OCI-M1 (cell line): ENCODE data around the gene ROBO1.

Experiments used
- DNase-seq: peaks from one replicate; lab custom pipeline; 2025; lab: John Stamatoyannopoulos, UW

ROBO1 gene

DNA sequence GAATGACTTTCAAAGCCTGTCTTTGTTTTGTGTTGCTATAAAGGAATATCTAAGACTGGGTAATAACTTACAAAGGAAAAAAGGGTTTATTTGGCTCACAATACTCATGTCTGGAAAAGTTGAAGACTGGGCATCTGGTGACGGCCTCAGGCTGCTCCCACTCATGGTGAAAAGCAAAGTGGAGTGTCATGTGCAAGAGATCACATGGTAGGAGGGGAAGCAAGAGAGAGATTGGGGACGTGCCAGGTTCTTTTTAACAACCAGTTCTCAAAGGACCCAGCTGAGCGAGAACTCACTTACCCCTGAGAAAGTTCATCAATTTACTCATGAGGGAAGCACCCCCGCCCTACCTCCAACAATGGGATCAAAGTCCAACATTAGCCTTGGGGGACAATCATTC, 929.4 kb downstream of the ROBO1 start:
- no peak for DNase-seq

DNA sequence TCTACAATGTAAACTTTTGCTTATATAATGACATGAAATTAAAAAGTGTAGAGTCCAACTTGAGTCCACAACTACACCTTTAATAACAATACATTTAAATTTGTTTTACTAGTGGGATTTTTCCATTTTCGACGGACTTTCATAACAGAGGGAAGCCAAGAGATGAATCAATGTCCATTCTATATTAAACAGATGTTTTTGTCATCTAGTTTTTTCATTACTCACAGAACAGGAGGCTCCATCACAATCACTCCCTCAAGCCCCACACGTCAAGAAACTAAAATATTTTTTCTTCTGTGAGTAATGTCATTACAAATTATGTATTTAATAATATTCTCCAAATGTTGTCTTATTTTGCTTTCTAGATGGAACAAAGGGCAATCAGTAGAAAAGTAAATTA, 932.9 kb downstream of the ROBO1 start:
- DNase-seq = no peak

DNA sequence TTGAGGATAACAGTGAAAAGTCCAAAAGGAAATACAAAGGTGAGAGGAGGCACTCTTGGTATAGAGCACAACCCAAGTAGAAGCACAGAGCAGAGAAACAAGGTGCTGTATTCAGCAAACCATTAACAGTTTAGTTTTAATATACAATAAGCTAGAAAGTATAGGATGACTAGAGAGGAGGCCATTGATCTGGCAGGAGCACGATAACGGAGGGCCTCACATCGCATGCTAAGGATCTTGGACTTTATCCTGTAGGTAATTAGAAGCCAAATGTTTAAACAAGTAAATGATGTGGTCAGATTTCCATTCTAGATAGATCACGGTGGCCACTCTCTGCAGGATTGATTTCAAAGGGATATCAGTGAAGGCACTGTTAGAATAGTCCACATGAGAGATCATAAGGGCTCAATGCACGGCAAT, 935.0 kb downstream of the ROBO1 start:
- DNase-seq = no peak

DNA sequence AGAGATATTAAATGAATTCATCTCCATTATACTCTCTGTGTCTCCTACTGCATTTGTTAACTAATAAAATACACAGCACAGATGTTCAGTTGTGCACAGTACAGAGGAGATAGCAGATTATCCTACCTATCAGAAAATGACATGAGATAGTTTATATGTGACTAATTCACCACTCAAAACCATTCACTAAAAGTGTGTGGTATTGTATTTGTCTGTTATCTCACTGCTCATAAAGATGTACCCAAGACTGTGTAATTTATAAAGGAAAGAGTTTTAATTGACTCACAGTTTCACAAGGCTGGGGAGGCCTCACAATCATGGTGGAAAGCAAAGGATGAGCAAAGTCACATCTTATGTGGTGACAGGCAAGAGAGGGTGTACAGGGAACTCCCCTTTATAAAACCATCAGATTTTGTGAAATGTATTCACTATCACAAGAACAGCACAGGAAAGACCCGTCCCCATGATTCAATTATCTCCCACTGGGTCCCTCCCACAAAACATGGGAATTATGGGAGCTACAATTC, 936.3 kb downstream of the ROBO1 start:
- DNase-seq = no peak

DNA sequence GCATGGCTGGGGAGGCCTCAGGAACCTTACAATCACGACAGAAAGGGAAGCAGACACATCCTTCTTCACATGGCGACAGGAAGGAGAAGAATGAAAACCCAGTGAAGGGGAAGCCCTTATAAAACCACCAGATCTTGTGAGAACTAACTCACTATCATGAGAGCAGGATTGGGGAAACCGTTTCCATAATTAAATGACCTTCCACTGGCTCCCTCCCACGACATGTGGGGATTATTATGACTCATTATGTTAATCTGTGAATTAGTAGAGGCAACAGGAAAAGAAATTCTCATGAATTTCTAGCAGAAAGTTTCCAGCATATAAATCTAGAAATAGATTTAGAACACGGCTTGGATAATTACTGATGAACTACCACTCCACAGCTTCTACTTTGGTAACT, 937.3 kb downstream of the ROBO1 start:
- no peak for DNase-seq

DNA sequence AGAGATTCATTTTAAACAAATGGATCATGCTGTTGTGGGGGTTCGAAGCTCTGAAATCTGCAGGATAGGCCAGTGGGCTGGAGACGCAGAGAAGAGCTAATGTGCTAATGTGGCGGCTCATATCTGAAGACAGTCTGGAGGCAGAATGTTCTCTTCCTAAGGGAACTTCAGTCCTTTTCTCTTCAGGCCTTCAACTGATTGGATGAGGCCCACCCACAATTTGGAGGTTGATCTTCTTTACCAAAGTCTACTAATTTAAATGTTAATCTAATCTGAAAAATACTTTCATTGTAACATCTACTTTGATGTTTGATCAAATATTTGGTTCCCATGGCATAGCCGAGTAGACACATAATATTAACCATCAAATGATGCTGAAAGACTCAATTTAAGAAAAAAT, 940.2 kb downstream of the ROBO1 start:
- DNase-seq = no peak

DNA sequence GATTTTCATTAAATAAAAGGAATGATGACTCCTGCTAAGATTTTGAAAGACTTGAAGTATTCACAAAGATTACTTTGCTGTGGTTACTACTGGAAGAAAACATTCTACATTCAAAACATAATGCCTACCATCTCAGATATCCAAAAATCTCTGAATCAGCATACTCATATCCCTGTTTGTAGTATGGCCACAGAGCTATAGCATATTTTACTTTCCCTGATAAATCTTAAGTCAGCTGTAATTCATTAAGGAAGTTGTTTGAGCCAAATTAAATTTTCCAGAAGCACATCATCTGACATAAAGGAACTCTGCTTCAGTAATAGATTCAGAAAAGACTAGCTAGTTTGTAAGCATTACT, 942.0 kb downstream of the ROBO1 start:
- no peak for DNase-seq

DNA sequence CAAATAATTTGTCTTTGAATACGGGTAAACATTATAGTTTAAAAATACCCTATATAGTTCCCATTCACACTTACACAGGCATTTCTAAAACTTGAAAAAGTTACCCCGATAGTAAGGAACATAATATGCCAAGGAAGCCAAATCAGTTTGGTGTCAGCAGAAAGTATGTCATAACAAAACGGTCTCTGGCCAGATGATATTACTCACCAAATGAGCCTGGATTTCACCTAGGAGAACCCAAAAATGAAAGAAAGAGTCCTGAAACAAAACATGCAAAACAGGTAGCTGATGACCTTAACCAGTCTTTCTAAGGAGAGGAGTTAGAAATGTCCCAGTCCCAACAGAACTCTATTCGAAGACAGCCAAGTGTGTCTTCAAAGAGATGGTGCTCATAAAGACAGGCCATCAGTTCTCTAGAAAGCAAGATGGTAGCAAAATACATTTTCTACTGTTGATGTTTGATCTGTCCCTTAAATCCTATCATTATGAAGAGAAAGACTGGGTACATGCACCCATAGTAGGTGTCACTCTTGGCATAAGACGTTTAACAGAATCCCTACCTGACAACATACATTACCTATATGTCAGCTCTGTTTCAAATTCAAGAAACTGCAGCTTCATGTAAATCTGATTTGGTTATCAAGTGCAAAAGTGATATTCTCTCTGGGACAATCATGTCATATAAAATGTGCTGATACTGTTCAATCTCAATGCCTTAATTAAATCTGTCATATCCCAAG, 942.5 kb downstream of the ROBO1 start:
- DNase-seq = no peak

DNA sequence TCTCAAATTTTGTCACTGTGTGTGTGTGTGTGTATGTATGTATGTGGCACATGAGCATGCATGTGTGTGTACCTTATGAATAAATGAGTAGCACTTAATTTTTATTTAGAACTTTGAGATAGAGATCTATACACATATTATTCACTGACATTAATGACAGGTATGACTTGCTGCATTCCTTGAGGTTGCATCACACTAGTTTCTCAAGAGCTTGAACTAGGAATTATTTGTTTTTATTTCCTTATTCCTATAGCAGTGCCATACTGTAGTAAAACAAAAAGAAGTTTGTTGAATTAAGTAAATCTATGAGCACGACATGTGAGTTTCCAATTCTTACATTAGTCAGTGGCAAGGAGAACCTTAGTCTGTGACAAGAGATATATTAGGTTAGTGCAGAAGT, 943.9 kb downstream of the ROBO1 start:
- DNase-seq = no peak

DNA sequence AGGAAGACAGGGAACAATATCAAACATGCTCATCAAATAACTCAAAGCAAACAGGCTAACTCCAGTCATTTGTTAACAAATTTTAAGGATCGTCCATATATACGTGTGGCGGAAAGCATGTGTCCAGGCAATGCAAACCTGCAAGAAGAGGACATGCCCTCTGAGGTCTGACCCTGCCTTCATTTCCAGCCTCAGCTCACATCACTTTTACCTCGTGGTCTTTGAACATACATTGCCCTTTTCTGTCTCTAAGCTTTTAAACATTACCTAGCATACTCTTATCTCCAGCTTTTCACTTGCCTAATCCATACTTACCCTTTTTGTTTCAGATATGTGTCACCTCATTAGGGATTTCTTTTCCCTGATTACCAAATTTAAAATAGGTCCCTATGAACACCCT, 944.4 kb downstream of the ROBO1 start:
- no peak for DNase-seq

DNA sequence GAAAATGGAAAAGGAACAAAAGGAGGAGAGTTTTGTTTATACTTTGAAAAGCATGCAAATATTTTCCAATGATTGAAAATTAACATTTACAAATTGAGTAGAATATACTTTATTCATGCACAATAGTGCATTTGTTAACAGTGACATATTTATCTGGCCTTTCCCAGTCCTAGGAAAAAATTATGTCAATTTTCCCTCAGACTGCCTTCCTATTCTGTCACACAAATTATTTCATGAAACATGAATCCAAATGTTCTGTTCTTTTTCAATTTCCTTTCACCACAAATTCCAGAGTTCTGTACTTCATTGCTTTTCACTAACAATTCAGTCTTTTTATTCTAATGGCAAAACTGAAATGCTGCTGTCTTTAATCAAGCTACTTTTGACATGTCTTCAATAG, 945.1 kb downstream of the ROBO1 start:
- DNase-seq = no peak

DNA sequence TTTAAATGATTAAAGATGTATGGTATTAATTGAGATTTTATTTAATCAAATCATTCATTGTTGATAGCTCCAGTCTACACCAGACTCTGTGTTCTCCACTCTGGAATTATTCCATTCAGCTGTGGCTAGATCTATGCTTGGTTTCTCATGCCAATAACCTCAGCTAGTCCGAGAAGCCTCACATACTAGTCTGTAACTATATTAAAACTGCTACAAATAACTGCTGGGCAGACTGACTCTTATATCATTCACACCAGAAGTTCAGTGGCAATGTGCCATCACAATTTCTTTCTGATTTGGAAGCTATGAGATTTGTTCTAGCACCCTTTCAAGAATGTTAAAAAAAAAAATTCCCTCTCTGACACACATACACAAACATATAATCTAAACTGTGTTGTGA, 947.3 kb downstream of the ROBO1 start:
- no peak for DNase-seq

DNA sequence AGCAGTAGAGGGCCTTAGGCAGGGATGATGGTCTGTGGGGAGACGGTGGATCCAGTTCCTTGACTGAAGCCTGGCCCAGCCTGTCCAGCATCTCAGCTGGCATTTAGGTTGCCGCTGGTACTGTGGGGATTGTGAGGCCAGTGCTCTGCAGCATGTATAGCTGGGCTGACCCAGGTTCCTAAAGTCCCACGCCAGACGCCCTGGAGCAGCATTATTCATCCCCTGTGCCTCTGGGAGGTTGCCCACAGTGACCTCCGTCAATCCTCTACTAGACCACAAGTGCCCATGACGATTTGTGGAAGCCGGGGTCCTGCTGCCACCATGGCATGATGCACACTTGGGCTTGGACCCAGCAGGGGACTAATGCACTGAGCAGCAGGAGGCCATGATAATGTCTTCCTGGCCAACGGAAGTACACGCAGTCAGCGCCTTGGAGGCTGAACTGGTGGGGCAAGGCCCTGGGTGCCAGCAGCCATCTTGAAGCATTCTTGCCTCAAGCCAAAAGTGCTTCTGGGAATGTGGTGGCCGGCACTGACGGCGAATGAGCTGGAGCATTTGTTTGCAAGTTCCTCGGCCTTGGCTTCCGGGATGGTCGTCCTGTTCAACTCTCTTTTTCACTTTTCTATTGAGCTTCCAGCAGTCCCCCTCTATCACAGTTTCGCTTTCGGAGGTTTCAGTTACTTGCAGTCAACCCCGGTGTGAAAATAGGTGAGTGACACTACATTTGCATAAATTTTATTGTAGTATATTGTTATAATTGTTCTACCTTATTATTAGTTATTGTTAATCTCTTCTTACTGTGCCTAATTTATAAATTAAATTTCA, 949.4 kb downstream of the ROBO1 start:
- DNase-seq = no peak

DNA sequence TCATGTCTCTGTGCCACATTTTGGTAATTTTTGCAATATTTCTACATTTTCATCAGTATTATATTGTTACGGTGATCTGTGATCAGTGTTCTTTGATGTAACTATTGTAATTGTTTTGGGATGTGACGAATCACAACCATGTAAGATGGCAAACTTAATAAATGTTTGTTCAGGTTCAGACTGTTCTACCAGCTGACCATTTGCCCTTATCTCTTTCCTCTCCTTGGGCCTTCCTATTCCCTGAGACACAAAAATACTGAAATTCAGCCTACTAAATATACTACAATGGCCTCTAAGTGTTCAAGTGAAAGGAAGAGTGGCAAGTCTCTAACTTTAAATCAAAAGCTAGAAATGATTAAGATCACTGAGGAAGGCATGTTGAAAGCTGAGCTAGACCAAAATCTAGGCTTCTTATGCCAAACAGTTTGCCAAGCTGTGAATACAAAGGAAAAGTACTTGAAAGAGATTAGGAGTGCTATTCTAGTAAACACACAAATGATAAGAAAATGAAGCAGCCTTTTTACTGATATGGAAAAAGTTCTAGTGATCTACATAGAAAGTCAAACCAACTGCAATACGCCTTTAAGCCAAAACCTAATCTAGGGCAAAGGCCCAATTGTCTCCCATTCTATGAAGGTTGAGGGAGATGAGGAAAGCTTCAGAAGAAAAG, 952.8 kb downstream of the ROBO1 start:
- no peak for DNase-seq

DNA sequence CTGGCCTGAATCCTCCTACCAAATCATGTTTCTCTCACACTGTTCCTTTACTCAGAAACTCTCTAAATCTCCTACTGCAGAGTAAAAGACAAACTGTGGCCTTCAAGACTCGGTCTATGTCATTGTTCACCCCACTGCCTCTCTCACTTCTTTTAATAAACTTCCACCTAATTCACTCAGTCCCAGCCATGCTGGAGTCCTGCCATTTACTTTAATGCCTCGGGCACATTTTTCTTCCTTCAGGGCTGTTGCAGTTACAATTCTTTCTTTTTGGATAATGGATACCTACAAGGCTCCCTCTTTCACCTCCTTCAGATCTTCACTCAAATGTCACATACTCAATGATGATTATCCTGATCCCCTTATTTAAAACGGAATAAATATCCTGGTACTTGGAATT, 955.6 kb downstream of the ROBO1 start:
- DNase-seq = no peak

DNA sequence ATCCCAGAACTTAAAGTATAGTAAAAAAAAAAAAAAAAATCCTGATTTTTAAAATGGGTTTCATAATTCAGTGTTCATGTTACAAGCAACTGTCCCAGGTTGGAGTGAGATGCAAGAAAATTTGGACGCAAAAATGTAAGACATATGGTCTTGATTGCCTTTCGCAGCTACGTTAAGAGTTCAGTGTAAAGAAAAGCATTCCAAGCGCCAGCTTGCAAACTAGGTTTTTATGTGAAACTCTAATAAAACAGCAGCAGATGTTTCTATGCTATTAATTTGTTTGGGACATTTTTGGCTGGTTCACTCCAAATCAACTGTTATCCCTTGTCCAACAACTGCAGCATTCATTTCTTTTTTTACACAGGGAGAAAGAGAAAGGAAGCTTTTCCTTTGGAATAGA, 957.8 kb downstream of the ROBO1 start:
- no peak for DNase-seq

DNA sequence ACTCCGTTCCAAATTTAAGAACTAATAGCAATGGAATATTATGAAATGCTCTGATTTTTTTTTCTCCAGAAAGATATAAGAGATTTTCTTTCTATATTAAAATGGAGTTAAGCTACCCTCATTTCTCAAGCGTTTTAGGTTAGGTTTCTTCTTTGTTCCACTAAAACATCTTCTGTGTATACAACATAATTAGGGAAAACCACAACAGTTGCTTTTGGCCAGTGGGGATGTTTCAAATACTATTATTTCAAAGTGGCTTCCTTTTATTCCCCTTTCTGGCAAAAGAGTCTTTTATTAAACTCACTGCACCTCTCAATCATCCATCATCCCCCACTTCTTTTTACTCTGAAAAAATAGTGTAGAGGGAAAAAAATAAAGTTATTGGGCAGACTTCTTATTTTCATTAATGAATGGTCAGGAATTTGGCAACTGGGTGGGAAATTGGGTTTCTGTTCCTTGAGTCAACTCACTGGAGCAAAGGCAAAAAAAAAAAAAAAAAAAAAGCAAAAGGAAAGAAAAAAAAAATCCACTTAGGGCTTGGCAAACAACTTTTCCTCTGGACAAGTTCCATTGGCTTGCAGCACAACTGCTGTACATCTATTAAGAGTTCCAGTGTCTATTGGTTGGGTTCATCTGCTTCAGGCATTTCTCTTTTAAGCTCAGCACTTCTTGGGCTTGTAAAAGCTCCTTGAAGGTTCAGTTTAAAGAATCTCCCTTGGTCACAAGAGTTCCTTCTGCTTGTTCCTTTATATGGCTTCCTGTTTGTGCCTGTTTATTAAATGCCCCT, 963.4 kb downstream of the ROBO1 start:
- DNase-seq = no peak

DNA sequence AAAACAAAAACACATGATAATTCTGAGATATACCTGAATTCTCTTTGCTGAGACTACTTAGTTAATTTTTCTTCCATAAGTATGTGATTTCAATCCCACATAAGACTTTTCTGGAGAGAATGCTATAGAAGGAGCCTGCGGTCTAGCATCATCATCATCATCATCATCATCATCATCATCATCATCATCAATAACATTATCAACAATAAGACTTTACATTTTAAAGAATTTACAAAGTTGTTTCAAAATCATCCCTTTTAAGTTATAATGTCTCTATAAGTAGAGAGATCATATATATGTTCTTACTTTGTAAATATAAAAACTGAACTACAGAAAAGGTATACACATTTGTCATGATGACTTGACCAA, 965.3 kb downstream of the ROBO1 start:
- DNase-seq = no peak

DNA sequence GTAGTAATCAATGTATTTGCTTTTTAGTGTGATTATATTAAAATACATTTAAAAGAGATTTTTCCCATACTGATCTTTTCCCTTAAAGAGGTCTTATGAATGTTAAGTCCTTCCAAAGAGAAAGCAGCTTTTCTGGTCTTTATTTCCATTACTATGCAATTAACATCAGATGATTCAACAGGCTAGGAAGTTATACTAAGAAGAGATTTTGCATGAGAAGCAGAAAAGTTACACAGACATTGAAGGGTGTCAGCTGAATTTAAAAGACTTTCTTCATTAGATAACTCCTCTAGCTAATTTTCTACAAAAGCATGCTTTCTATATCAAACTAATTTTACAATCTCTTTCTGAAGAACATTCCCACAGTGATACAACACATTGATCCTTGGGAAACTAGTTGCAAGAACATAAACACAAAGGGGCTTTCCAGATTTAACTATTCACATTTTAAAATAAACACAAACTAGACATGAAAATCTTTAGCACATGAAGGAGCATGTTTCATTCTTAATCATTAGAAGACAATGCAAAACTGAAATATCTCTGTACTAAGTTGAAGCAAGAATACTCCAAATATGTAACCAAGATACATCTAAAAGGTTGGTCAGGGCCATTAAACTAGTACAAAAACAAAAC, 965.8 kb downstream of the ROBO1 start:
- DNase-seq = no peak

DNA sequence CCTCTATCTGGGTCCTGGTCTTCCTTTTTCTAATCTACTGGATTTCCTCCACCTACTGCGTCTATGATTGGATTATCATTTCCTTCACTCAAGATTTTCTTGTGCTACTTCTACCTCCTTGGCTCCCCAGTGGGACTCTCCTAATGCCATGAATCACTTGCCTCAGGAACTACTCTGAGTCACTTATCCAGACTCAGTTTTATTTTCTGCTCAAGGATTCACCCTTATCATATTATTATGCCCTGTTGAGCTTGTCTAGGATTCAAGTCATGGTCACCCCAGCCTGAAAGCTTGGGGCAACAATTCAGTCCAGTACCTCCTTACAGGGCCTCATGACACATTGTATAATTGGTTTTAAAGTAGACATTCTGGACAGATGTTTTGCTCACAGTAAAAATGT, 968.1 kb downstream of the ROBO1 start:
- no peak for DNase-seq

DNA sequence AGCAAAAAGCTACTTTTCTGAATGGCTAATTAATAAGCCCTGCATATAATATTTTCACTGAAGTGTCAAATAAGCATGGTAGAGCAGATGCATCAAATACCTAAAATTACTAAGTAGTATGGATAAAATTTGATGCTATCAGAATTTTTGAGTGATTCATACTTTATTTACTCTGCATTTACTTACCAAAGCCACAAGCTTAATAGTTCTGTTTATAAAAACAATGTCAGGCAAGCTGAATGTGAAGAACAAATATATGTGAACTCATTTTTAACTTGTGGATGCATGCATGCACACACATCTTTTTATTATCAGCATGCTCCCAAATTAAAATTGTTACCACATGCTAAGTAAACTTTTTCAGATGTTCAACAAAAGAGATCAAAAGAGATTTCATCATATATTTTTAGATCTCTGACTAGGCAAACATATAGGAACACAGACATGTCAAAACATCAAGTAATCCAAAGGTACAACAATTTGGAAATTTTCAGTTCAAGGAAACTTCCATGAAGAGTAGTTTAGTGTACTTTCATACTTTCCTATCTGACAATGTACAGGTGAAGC, 969.4 kb downstream of the ROBO1 start:
- no peak for DNase-seq
